GM21786 (cell line): ENCODE results near the gene DUSP28.

Source experiments
- ATAC-seq: cut with Tn5 transposase; IDR thresholded peaks from one replicate; pipeline ENCODE4 v1.9.1; 2021; ENCODE audit not compliant: unreplicated experiment

Gene DUSP28

GRCh38 chr2:240572141-240573031 lies 12.2 kb downstream of the DUSP28 start:
- ATAC-seq: no peak

GRCh38 chr2:240573071-240573515 lies 12.9 kb downstream of the DUSP28 start:
- ATAC-seq: no peak

- no peak for ATAC-seq
These were observed 13.6 kb downstream of the DUSP28 start for GRCh38 chr2:240573516-240574385.

- ATAC-seq: no peak
These were observed 14.4 kb downstream of the DUSP28 start for GRCh38 chr2:240574386-240575100.

GRCh38 chr2:240575101-240575965 lies 15.2 kb downstream of the DUSP28 start:
- ATAC-seq: no peak

GRCh38 chr2:240576036-240576435 lies 15.9 kb downstream of the DUSP28 start:
- no peak for ATAC-seq

GRCh38 chr2:240576436-240577205 lies 16.5 kb downstream of the DUSP28 start:
- no peak for ATAC-seq

- no peak for ATAC-seq
These were observed 17.3 kb downstream of the DUSP28 start for GRCh38 chr2:240577281-240578109.

- ATAC-seq: no peak
These were observed 17.9 kb downstream of the DUSP28 start for GRCh38 chr2:240578110-240578450.

- ATAC-seq: no peak
These were observed 18.3 kb downstream of the DUSP28 start for GRCh38 chr2:240578488-240578887.

GRCh38 chr2:240579071-240579762 lies 19.1 kb downstream of the DUSP28 start:
- no peak for ATAC-seq

- no peak for ATAC-seq
These were observed 19.8 kb downstream of the DUSP28 start for GRCh38 chr2:240579771-240580614.

- ATAC-seq: no peak
These were observed 21.7 kb downstream of the DUSP28 start for GRCh38 chr2:240581811-240582210.

GRCh38 chr2:240582781-240583180 lies 22.6 kb downstream of the DUSP28 start:
- no peak for ATAC-seq

GRCh38 chr2:240583774-240584173 lies 23.6 kb downstream of the DUSP28 start:
- ATAC-seq: no peak

- ATAC-seq: peak; percentile 57
These were observed 24.4 kb downstream of the DUSP28 start for GRCh38 chr2:240584486-240585031.

- peak; percentile 30 for ATAC-seq
These were observed 24.9 kb downstream of the DUSP28 start for GRCh38 chr2:240585101-240585500.
